T-helper 1 cell treated with Interleukin-12 subunit alpha and Interleukin-12 subunit beta and Interleukin-4 antibody, amounts not matched to agents 30 μg/mL and 1 μg/mL, for 36 hours (primary cell): ENCODE data around the gene SLC30A7.

Experiments used
- H3K27ac Mint-ChIP-seq: one replicate; pipeline ENCODE4 v1.8.0; 2021; ENCODE audit warnings: mild to moderate bottlenecking, mixed read lengths
- H3K27me3 Mint-ChIP-seq: one replicate; pipeline ENCODE4 v1.8.0; 2021; ENCODE audit warnings: low read depth, mixed read lengths
- H3K36me3 Mint-ChIP-seq: one replicate; pipeline ENCODE4 v1.8.0; 2021; ENCODE audit warnings: low read depth, mixed read lengths
- H3K4me1 Mint-ChIP-seq: one replicate; pipeline ENCODE4 v1.8.0; 2021; ENCODE audit warnings: low read depth, mixed read lengths
- H3K4me3 Mint-ChIP-seq: one replicate; pipeline ENCODE4 v1.8.0; 2021; ENCODE audit warnings: mild to moderate bottlenecking, moderate library complexity, mixed read lengths
- H3K9me3 Mint-ChIP-seq: one replicate; pipeline ENCODE4 v1.8.0; 2021; ENCODE audit warnings: mixed read lengths

SLC30A7 gene

GRCh38 chr1:101026430-101026788 lies 130.5 kb downstream of the SLC30A7 start:
- Mint-ChIP-seq H3K9me3 (no peaks in the 10 kb centered on the region), H3K4me1 (peaks cover 39% of the 10 kb centered on the region), H3K36me3 (peaks cover 26% of the 10 kb centered on the region), H3K27me3 (no peaks in the 10 kb centered on the region), H3K27ac (peak overlapping the region; percentile 98), H3K4me3 (peak overlapping the region; percentile 99)

GRCh38 chr1:101027194-101027772 lies 131.4 kb downstream of the SLC30A7 start:
- Mint-ChIP-seq H3K27me3 (no peaks in the 10 kb centered on the region), H3K27ac (no peak overlapping the region), H3K4me3 (peak overlapping the region; percentile 22), H3K4me1 (peaks cover 43% of the 10 kb centered on the region), H3K36me3 (peaks cover 25% of the 10 kb centered on the region), H3K9me3 (no peaks in the 10 kb centered on the region)

GRCh38 chr1:101028466-101028865 lies 132.6 kb downstream of the SLC30A7 start:
- Mint-ChIP-seq H3K4me3 (no peak overlapping the region), H3K27me3 (no peaks in the 10 kb centered on the region), H3K9me3 (no peaks in the 10 kb centered on the region), H3K36me3 (peaks cover 24% of the 10 kb centered on the region), H3K27ac (no peak overlapping the region), H3K4me1 (peaks cover 43% of the 10 kb centered on the region)

- H3K27ac Mint-ChIP-seq = no peak overlapping the region
- H3K36me3 Mint-ChIP-seq = peaks cover 25% of the 10 kb centered on the region
- no peak overlapping the region for H3K4me3 Mint-ChIP-seq
- peaks cover 39% of the 10 kb centered on the region for H3K4me1 Mint-ChIP-seq
- H3K27me3 Mint-ChIP-seq = no peaks in the 10 kb centered on the region
- no peaks in the 10 kb centered on the region for H3K9me3 Mint-ChIP-seq
These were observed 133.3 kb downstream of the SLC30A7 start for GRCh38 chr1:101029184-101029583.

- H3K36me3 Mint-ChIP-seq = peaks cover 23% of the 10 kb centered on the region
- no peak overlapping the region for H3K4me3 Mint-ChIP-seq
- H3K27me3 Mint-ChIP-seq = no peaks in the 10 kb centered on the region
- H3K4me1 Mint-ChIP-seq = peaks cover 34% of the 10 kb centered on the region
- no peaks in the 10 kb centered on the region for H3K9me3 Mint-ChIP-seq
- H3K27ac Mint-ChIP-seq = no peak overlapping the region
These were observed 135.0 kb downstream of the SLC30A7 start for GRCh38 chr1:101030881-101031280.
